ENCODE measurements around the gene FSTL1. TPM values are rescaled to one million over a fixed set of nuclear protein-coding genes. Genes with fewer than 3 reads are reported as not detected.

FSTL1 gene, protein sequence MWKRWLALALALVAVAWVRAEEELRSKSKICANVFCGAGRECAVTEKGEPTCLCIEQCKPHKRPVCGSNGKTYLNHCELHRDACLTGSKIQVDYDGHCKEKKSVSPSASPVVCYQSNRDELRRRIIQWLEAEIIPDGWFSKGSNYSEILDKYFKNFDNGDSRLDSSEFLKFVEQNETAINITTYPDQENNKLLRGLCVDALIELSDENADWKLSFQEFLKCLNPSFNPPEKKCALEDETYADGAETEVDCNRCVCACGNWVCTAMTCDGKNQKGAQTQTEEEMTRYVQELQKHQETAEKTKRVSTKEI
- 649 TPM for polyA plus RNA-seq (2013, experiment 1 of 2)
- 512 TPM for polyA plus RNA-seq (2013, experiment 2 of 2)

DNA sequence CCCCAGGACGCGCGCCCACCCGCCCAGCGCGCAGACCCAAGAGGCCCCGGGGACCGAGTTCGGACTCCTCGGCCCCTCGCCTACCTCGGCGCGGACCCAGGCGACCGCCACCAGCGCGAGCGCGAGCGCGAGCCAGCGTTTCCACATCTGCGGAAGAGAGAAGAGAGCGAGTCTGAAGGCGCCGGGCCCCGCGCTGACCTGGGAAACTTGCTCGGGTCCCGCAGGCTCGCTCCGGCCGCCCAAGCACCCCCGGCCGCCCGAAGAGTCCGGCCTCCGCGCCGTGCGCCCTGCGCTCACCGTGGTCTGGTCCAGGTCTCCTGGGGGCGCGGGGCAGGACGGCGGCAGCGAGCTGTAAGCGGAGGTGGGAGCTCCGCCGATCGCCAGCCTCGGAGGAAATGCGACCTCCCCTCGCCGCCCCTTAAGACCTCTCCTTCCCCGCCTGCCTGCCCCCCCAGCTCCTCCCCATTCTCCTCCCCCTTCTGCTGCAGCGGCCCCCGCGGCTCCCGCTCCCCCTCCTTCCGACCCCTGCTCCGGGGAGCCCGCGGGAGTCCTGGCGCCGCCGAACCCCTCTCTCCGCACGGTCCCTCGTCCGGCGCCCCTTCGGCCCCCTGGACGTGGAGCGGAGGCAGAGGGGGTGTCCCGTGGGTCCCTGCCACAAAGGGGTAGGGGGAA lies at the start of gene FSTL1:
FSTL1 (minus strand) TSS at position 393 of the 672 bp plus-strand sequence; CDS start at position 147, 246 bp downstream.
- Histone ChIP-seq H3K4me3 (ENCODE audit: extremely low read depth, insufficient read depth, low read length, poor library complexity, severe bottlenecking) (peak within 1 kb of the TSS; percentile 84), H3K27ac (ENCODE audit: low read depth, low read length, severe bottlenecking) (peak within 1 kb of the TSS; percentile 69), H3K9me3 (ENCODE audit: control insufficient read depth, low read length) (no peaks in the 10 kb centered on the region), H3K4me1 (ENCODE audit: control insufficient read depth, insufficient read depth, low read length, poor library complexity, severe bottlenecking) (peaks cover 29% of the 10 kb centered on the region), H3K36me3 (ENCODE audit: control insufficient read depth, insufficient read depth, low read length) (peaks cover 25% of the 10 kb centered on the region)
- 0% methylated on average over 12 to 55 of the region's 78 CpGs for WGBS, 2 experiments (ENCODE audit: insufficient coverage in 2 of 2)

DNA sequence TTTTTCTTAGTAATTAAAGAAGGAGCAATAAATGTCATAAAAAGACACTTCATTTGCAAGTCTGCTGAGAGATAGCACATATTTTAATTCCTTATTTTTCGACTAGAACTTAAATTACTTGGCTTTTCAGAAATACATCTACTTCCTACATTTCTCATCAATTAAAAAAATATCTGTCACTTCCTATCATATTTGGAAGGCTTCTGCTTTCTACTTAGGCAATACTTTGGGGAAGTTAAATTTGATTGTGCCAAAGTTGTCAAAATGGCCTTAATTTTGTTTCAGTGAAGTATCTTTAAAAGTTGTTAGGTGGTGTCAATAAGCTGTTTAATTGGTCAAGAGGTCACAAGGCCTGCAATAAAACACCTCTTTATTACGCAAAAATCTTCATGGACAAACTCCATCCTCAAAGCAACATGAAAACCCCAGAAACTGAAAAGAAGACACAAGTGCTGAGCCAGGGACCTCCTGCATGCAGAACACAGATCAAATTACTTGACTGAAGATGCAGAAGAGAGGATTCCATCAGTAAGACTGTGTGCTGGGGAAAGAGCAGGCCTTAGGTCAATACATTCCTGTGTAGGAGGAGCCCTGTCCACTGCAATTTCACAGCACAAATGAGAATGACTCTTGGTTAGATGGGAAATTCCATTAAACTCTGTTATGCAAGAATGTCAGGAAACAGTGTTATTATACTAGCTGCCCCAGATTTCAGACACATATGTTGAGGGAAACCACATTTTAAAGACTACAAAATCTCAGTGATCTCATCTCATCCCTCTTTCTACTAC lies 48.0 kb upstream of the FSTL1 start:
- Histone ChIP-seq H3K4me3 (ENCODE audit: extremely low read depth, insufficient read depth, low read length, poor library complexity, severe bottlenecking) (no peak overlapping the region), H3K27ac (ENCODE audit: low read depth, low read length, severe bottlenecking) (peak overlapping the region; percentile 48), H3K9me3 (ENCODE audit: control insufficient read depth, low read length) (peaks cover 12% of the 10 kb centered on the region), H3K4me1 (ENCODE audit: control insufficient read depth, insufficient read depth, low read length, poor library complexity, severe bottlenecking) (peaks cover 3% of the 10 kb centered on the region), H3K36me3 (ENCODE audit: control insufficient read depth, insufficient read depth, low read length) (no peaks in the 10 kb centered on the region)
- WGBS, 2 experiments (ENCODE audit: insufficient coverage in 2 of 2): 75 to 86% methylated on average over 1 of the region's 2 CpGs

DNA sequence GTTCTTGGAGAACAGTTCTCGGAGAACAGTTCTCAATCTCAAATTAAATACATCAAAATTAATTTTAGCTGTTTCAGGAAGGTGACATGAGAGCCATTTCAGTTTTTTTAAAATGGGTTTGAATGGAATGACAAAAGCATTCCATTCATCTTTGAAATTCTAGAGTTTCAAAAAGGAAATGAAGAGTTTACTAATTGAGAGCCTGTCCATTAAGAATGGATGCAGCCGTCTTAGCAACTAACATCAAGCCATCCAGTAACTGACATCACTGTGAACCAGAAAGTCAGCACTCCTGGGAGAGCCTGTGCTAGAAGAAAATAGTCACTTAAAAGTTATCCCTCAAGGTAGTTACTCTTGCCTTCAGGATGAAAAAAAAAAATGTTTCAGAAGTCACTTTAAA lies 47.0 kb upstream of the FSTL1 start:
- H3K4me3 ChIP-seq (ENCODE audit: extremely low read depth, insufficient read depth, low read length, poor library complexity, severe bottlenecking): no peak overlapping the region
- H3K4me1 ChIP-seq (ENCODE audit: control insufficient read depth, insufficient read depth, low read length, poor library complexity, severe bottlenecking): peaks cover 3% of the 10 kb centered on the region
- H3K9me3 ChIP-seq (ENCODE audit: control insufficient read depth, low read length): peaks cover 12% of the 10 kb centered on the region
- H3K27ac ChIP-seq (ENCODE audit: low read depth, low read length, severe bottlenecking): no peak overlapping the region
- WGBS, 2 experiments (ENCODE audit: insufficient coverage in 2 of 2): no CpG with 5 or more reads among the region's 2 CpGs
- no peaks in the 10 kb centered on the region for H3K36me3 ChIP-seq (ENCODE audit: control insufficient read depth, insufficient read depth, low read length)

DNA sequence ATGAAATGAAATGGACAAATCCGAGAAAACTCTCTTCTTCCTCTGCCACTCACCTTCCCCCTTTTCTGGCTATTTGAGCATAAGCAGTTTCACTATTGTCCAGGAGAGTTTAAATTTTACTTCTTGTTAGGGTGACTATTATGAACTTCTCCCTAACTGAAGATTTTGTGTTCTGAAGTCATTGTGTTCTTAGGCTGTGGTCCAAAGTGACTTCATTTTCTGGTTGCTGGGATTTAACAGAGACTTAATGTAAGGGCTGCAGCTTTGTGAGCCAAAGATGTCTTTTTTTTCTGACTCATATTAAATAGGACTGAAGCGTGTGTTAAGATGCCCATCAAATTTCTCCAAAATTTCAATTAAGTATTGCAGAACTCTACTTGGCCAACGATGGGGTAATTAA lies 46.5 kb upstream of the FSTL1 start:
- no CpG with 5 or more reads among the region's 3 CpGs for WGBS, 2 experiments (ENCODE audit: insufficient coverage in 2 of 2)
- H3K9me3 ChIP-seq (ENCODE audit: control insufficient read depth, low read length): peaks cover 12% of the 10 kb centered on the region
- no peak overlapping the region for H3K4me3 ChIP-seq (ENCODE audit: extremely low read depth, insufficient read depth, low read length, poor library complexity, severe bottlenecking)
- H3K36me3 ChIP-seq (ENCODE audit: control insufficient read depth, insufficient read depth, low read length): no peaks in the 10 kb centered on the region
- H3K27ac ChIP-seq (ENCODE audit: low read depth, low read length, severe bottlenecking): no peak overlapping the region
- H3K4me1 ChIP-seq (ENCODE audit: control insufficient read depth, insufficient read depth, low read length, poor library complexity, severe bottlenecking): peaks cover 3% of the 10 kb centered on the region

DNA sequence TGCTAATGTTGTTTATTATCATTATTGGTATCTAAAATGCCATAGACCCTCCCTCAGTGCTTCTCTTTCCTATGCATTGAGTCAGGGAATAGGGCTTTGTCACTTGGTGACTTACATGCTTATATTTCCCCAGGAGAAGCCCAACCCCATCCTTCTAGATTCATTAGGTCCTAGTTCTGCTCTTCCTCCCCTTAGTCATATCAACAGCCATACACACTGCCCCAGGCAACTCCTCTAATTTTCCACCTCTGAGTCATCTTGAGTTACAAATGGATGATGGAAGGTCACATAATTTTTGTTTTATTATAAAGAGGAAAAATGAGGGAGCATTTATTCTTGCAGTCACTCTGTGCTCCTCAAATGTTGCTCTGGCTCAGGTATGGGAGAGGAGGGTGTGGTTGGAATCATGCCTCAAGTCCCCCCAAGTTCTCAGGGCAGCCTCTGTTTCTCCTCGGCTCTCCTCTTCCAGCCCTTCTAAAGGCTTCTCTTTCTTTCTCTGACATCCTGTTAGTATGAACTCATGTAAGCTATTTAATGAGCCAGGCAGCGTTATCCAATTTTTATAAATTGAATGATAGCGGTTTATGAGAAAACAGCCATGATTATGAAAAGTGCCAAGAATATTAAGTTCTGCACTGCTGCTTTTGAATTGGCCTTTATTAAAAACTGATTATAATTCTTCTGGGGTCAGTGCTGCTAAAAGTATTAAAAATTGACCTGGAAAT lies 45.6 kb upstream of the FSTL1 start:
- 100% methylated on average over 1 of the region's 3 CpGs; no CpG with 5 or more reads in 1 of the 2 experiments for WGBS, 2 experiments (ENCODE audit: insufficient coverage in 2 of 2)
- Histone ChIP-seq H3K4me1 (ENCODE audit: control insufficient read depth, insufficient read depth, low read length, poor library complexity, severe bottlenecking) (peaks cover 3% of the 10 kb centered on the region), H3K9me3 (ENCODE audit: control insufficient read depth, low read length) (peaks cover 15% of the 10 kb centered on the region), H3K27ac (ENCODE audit: low read depth, low read length, severe bottlenecking) (no peak overlapping the region), H3K4me3 (ENCODE audit: extremely low read depth, insufficient read depth, low read length, poor library complexity, severe bottlenecking) (no peak overlapping the region), H3K36me3 (ENCODE audit: control insufficient read depth, insufficient read depth, low read length) (no peaks in the 10 kb centered on the region)

DNA sequence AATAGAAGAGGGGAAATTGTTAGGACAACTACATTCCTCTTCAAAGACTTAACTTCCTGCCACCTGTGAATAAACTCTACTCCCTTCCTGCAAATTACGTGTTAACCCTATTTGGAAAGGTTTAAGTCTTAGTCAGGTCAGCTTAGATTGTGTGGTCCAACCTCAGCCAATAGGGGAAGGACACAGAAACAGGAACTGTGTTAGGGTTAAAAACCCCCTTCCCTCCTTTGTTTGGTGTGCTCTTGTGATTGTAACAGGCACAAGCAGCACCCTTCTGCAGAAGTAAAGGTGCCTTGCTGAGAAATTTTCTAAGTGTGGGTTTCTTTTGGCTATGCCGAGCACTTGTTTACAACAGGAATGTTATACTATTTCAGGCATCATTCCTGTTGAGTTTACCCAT lies 45.0 kb upstream of the FSTL1 start:
- Histone ChIP-seq H3K27ac (ENCODE audit: low read depth, low read length, severe bottlenecking) (no peak overlapping the region), H3K4me1 (ENCODE audit: control insufficient read depth, insufficient read depth, low read length, poor library complexity, severe bottlenecking) (peaks cover 3% of the 10 kb centered on the region), H3K36me3 (ENCODE audit: control insufficient read depth, insufficient read depth, low read length) (no peaks in the 10 kb centered on the region), H3K9me3 (ENCODE audit: control insufficient read depth, low read length) (peaks cover 15% of the 10 kb centered on the region), H3K4me3 (ENCODE audit: extremely low read depth, insufficient read depth, low read length, poor library complexity, severe bottlenecking) (no peak overlapping the region)
- WGBS, 2 experiments (ENCODE audit: insufficient coverage in 2 of 2): 100% methylated on average over 2 of the region's 2 CpGs; no CpG with 5 or more reads in 1 of the 2 experiments

DNA sequence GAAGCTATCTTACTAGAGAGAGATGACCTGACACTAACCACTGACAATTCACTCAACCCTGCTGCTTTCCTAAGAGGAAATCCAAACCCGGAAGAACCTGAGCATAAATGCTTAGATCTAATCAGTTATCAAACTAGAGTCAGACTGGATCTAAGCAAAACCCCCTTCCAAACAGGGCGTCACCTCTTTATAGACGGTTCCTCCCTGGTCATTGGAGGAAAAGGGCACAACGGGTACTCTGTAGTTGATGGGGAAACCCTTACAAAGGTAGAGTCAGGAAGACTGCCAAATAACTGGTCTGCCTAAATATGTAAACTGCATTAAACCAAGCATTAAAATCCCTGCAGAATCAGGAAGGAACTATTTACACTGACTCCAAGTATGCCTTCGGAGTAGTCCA lies 41.3 kb upstream of the FSTL1 start:
- peaks cover 22% of the 10 kb centered on the region for H3K9me3 ChIP-seq (ENCODE audit: control insufficient read depth, low read length)
- WGBS, 2 experiments (ENCODE audit: insufficient coverage in 2 of 2): 100% methylated on average over 1 to 2 of the region's 5 CpGs
- no peak overlapping the region for H3K27ac ChIP-seq (ENCODE audit: low read depth, low read length, severe bottlenecking)
- peaks cover 6% of the 10 kb centered on the region for H3K4me1 ChIP-seq (ENCODE audit: control insufficient read depth, insufficient read depth, low read length, poor library complexity, severe bottlenecking)
- no peak overlapping the region for H3K4me3 ChIP-seq (ENCODE audit: extremely low read depth, insufficient read depth, low read length, poor library complexity, severe bottlenecking)
- no peaks in the 10 kb centered on the region for H3K36me3 ChIP-seq (ENCODE audit: control insufficient read depth, insufficient read depth, low read length)

DNA sequence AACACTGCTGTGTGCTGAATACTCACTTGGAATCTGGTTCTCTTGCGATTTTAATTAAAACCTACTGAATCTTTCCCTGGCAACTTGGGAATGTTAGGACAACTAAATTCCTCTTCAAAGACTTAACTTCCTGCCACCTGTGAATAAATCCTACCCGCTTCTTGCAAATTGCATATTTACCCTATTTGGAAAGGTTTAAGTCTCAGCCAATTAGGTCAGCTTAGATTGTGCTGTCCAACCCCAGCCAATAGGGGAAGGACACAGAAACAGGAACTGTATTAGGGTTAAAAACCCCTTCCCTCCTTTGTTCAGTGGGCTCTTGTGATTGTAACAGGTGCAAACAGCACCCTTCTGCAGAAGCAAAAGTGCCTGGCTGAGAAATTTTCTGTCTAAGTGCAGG lies 38.6 kb upstream of the FSTL1 start:
- Histone ChIP-seq H3K27ac (ENCODE audit: low read depth, low read length, severe bottlenecking) (no peak overlapping the region), H3K4me1 (ENCODE audit: control insufficient read depth, insufficient read depth, low read length, poor library complexity, severe bottlenecking) (peaks cover 9% of the 10 kb centered on the region), H3K9me3 (ENCODE audit: control insufficient read depth, low read length) (peaks cover 11% of the 10 kb centered on the region), H3K4me3 (ENCODE audit: extremely low read depth, insufficient read depth, low read length, poor library complexity, severe bottlenecking) (no peak overlapping the region), H3K36me3 (ENCODE audit: control insufficient read depth, insufficient read depth, low read length) (no peaks in the 10 kb centered on the region)
- WGBS, 2 experiments (ENCODE audit: insufficient coverage in 2 of 2): 88 to 90% methylated on average over 1 of the region's 2 CpGs

DNA sequence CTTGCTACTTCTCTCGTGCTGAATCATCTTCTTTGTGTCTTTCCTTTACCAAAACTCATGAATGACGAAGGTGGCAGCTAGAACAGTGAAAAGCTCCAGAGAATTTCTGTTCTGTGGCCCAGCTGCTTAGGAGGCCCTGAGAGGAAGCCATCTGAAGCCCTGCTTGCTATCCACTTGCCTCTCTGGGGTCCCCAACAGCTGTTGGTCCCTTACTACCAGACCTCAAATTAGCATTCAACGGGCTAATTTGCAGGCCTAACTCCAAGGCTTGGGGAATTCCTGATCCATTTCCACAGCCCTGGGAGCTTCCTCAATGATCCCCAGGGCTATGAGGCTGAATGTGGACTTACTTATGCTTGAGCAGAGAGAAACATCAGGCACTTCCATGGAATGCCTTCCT lies 37.5 kb upstream of the FSTL1 start:
- no peaks in the 10 kb centered on the region for H3K36me3 ChIP-seq (ENCODE audit: control insufficient read depth, insufficient read depth, low read length)
- peaks cover 11% of the 10 kb centered on the region for H3K9me3 ChIP-seq (ENCODE audit: control insufficient read depth, low read length)
- WGBS, 2 experiments (ENCODE audit: insufficient coverage in 2 of 2): 90% methylated on average over 2 to 3 of the region's 3 CpGs
- no peak overlapping the region for H3K4me3 ChIP-seq (ENCODE audit: extremely low read depth, insufficient read depth, low read length, poor library complexity, severe bottlenecking)
- H3K4me1 ChIP-seq (ENCODE audit: control insufficient read depth, insufficient read depth, low read length, poor library complexity, severe bottlenecking): peaks cover 9% of the 10 kb centered on the region
- H3K27ac ChIP-seq (ENCODE audit: low read depth, low read length, severe bottlenecking): no peak overlapping the region

DNA sequence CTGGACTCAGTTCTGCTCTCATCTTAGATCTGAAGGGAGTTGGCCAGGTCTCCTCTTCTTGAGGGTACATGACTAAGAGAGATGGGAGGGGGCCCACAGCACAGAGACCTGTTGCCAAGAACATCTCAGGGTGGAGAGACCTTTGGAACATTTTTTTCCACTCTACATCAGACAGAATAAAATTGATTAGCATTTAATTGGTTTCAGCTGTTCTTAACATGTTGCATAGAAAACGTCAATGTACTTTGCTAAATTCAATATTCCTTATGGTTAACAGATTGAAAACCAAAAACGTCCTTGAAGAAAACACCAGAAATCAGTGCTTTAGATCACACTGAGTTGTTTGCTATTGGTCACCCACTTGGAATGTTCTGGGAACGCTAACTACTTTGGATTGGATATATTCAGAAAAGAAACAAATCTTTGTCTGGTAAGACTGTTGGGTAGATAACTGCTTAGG lies 36.4 kb upstream of the FSTL1 start:
- no peak overlapping the region for H3K4me3 ChIP-seq (ENCODE audit: extremely low read depth, insufficient read depth, low read length, poor library complexity, severe bottlenecking)
- H3K36me3 ChIP-seq (ENCODE audit: control insufficient read depth, insufficient read depth, low read length): no peaks in the 10 kb centered on the region
- peaks cover 9% of the 10 kb centered on the region for H3K4me1 ChIP-seq (ENCODE audit: control insufficient read depth, insufficient read depth, low read length, poor library complexity, severe bottlenecking)
- peaks cover 10% of the 10 kb centered on the region for H3K9me3 ChIP-seq (ENCODE audit: control insufficient read depth, low read length)
- H3K27ac ChIP-seq (ENCODE audit: low read depth, low read length, severe bottlenecking): no peak overlapping the region
- 100% methylated on average over 2 of the region's 3 CpGs for WGBS, 2 experiments (ENCODE audit: insufficient coverage in 2 of 2)
